NCI-H187 treated with DMSO at 0.1 percent for 48 hours (cell line): ENCODE results near the gene DLG3.
A peak's percentile ranks its signal among the peaks of the same experiment; 100 is the strongest.

Experiments used
- DNase-seq: peaks from one replicate; lab custom pipeline; 2025; lab: John Stamatoyannopoulos, UW

The DLG3 gene

GRCh38 chrX:70525733-70526132 lies 81.1 kb downstream of the DLG3 start:
- peak; percentile 3 for DNase-seq

GRCh38 chrX:70527053-70527452 lies 82.4 kb downstream of the DLG3 start:
- DNase-seq = no peak

GRCh38 chrX:70527610-70528345 lies 83.1 kb downstream of the DLG3 start:
- DNase-seq = no peak

- DNase-seq = no peak
These were observed 90.6 kb downstream of the DLG3 start for GRCh38 chrX:70535198-70535597.

GRCh38 chrX:70549429-70549828 lies 104.8 kb downstream of the DLG3 start:
- no peak for DNase-seq

GRCh38 chrX:70552130-70552704 lies 107.6 kb downstream of the DLG3 start:
- no peak for DNase-seq

GRCh38 chrX:70553516-70553915 lies 108.9 kb downstream of the DLG3 start:
- DNase-seq = no peak

GRCh38 chrX:70554081-70554480 lies 109.4 kb downstream of the DLG3 start:
- no peak for DNase-seq

GRCh38 chrX:70554523-70554922 lies 109.9 kb downstream of the DLG3 start:
- DNase-seq = no peak

GRCh38 chrX:70554948-70555347 lies 110.3 kb downstream of the DLG3 start:
- DNase-seq = no peak
